ENCODE data around the gene KATNB1.
"Not testable (repeated sequence)": the region's sequence is repeated elsewhere in the genome, so short reads cannot be mapped to it uniquely, and the experiment has no call there.

KATNB1 gene

DNA sequence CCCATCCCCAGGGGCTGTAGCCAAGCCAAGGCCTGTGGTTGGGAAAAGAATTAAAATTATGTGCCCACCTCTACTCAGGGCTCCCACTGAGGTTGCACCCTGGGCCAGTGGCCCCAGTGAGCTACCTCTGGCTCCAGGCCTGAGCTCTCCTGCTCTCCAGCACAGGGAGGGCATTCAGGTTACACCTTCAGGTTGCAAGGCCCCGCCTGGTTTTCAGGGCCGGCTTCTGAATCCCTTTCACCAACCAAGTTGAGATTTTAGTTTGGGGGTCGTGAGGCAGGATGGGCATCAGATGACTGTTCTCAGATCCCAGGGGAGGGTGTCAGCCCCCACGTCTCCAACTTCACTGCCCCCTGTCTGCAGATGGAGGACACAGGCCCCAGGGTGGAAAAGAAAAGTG lies 8.0 kb upstream of the KATNB1 start:
- H3K9me3 Mint-ChIP-seq (ENCODE audit: low read depth), result no peaks in the 10 kb centered on the region
- peaks cover under 1% of the 10 kb centered on the region for H3K36me3 Mint-ChIP-seq
- no peak overlapping the region for H3K4me3 Mint-ChIP-seq
- no peaks in the 10 kb centered on the region for H3K4me1 Mint-ChIP-seq (ENCODE audit: low read depth)
- H3K27ac Mint-ChIP-seq, result no peak overlapping the region
- no peaks in the 10 kb centered on the region for H3K27me3 Mint-ChIP-seq

DNA sequence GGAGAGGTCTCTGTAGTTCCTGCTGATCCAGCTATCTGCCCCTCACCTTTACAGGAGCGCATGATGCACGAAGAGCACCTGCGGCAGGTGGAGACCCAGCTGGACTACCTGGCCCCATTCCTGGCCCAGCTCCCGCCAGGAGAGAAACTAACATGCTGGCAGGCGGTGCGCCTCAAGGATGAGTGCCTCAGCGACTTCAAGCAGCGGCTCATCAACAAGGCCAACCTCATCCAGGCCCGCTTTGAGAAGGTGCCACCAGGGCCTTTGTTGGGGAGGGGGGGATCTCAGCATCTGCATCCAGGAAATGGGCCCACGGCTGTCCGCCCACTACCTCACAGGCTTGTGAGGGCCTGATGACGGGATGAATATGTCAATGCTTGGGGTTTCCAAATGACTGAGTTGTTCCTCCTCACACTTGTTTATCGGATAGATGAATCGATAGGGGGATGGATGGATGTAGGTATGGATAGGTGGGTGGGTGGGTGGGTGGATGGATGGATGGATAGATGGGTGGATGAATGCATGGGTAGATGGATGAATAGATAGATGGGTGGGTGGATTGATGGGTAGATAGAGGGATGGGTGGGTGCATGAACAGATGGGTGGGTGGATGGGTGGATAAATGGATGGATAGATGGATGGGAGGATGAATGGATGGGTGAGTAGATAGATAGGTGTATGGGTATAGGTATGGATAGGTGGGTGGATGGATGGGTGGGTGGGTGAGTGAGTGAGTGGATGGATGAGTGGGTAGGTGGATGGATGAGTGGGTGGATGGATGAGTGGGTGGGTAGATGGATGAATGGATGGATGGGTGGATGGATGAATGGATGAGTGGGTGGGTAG lies 7.0 kb upstream of the KATNB1 start:
- peaks cover 4% of the 10 kb centered on the region for H3K36me3 Mint-ChIP-seq
- H3K4me3 Mint-ChIP-seq, result no peak overlapping the region
- H3K27ac Mint-ChIP-seq, result no peak overlapping the region
- H3K9me3 Mint-ChIP-seq (ENCODE audit: low read depth), result no peaks in the 10 kb centered on the region
- H3K27me3 Mint-ChIP-seq, result no peaks in the 10 kb centered on the region
- H3K4me1 Mint-ChIP-seq (ENCODE audit: low read depth), result no peaks in the 10 kb centered on the region

DNA sequence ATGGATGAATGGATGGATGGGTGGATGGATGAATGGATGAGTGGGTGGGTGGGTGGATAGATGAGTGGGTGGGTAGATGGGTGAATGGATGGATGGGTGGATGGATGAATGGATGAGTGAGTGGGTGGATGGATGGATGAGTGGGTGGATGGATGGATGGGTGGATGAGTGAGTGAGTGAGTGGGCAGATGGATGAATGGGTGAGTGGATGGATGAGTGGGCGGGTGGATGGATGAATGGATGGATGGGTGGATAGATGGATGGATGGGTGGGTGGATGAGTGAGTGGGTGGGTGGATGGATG lies 6.4 kb upstream of the KATNB1 start:
- Mint-ChIP-seq H3K9me3 (ENCODE audit: low read depth) (no peaks in the 10 kb centered on the region), H3K4me3 (no peak overlapping the region), H3K27ac (no peak overlapping the region), H3K27me3 (no peaks in the 10 kb centered on the region), H3K36me3 (peaks cover 4% of the 10 kb centered on the region), H3K4me1 (ENCODE audit: low read depth) (no peaks in the 10 kb centered on the region)

DNA sequence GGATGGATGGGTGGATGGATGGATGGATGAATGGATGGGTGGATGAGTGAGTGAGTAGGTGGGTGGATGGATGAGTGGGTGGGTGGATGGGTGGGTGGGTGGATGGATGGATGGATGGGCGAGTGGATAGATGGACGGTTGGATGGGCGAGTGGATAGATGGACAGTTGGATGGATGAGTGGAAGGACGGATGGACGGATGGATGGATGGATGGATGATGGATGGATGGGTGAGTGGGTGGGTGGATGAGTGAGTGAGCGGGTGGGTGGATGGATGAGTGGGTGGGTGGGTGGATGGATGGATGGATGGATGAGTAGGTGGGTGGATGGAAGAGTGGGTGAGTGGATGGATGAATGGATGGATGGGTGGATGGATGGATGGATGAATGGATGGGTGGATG lies 5.7 kb upstream of the KATNB1 start:
- H3K4me3 Mint-ChIP-seq; H3K27me3 Mint-ChIP-seq; H3K4me1 Mint-ChIP-seq (ENCODE audit: low read depth); H3K36me3 Mint-ChIP-seq; H3K27ac Mint-ChIP-seq; H3K9me3 Mint-ChIP-seq (ENCODE audit: low read depth): not testable (repeated sequence)

DNA sequence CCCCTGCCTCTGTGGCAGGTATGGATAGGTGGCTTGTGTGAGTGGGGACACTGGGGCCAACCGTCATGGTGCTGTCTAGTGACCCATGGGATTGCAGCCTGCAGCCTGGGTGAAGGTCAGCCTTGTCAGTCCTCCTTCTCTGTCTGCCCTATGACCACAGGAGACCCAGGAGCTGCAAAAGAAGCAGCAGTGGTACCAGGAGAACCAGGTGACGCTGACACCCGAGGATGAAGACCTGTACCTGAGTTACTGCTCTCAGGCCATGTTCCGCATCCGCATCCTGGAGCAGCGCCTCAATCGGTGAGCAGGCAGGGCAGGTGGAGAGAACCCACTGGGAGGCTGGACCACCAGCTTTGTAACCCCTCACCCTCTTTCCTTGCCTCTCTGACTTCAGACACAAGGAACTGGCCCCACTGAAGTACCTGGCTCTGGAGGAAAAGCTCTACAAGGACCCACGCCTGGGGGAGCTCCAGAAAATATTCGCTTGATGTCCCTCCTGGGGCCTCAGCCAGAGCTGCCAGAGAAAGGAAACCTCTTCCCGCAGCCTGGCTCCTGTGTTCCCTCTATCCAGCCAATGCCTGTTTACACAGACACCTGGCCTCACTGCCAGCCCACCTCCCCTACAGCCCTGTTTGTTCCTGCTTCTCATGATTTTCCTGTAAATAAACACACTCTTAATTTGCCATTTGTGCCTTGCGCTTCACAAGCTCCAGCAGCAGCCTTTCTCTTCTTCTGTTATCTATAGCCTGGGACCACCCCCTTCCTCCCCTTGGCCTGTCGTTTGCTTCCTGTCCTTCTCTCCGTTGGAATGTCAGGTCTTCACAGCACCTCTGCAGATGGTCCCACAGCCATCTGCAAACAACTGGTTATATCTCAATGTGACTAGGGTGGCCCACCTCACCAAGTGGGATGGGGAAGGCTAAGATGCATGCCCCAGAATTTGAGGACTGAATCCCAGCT lies 4.5 kb upstream of the KATNB1 start:
- Mint-ChIP-seq H3K27me3 (no peaks in the 10 kb centered on the region), H3K4me1 (ENCODE audit: low read depth) (peaks cover 5% of the 10 kb centered on the region), H3K36me3 (peaks cover 4% of the 10 kb centered on the region), H3K27ac (no peak overlapping the region), H3K9me3 (ENCODE audit: low read depth) (no peaks in the 10 kb centered on the region), H3K4me3 (no peak overlapping the region)

DNA sequence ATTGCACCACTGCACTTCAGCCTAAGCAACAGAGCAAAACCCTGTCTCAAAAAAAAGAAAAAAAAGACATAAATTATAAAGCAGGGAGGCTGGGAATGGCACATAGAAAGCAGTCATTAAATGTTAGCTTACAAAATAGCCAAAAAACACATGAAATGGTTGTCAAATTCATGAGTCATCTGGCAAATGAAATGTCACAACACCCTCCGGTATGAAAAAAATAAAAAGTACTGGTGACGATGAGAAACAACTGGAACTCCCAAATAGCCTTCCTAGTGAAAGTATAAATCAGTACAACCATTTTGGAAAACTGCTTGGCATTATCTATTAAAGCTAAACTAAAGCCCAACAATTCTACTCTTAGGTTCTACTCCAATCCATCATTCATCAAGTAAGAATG lies 3.5 kb upstream of the KATNB1 start:
- peaks cover 4% of the 10 kb centered on the region for H3K36me3 Mint-ChIP-seq
- H3K4me3 Mint-ChIP-seq, result no peak overlapping the region
- H3K9me3 Mint-ChIP-seq (ENCODE audit: low read depth), result no peaks in the 10 kb centered on the region
- peaks cover 13% of the 10 kb centered on the region for H3K4me1 Mint-ChIP-seq (ENCODE audit: low read depth)
- H3K27me3 Mint-ChIP-seq, result no peaks in the 10 kb centered on the region
- no peak overlapping the region for H3K27ac Mint-ChIP-seq

DNA sequence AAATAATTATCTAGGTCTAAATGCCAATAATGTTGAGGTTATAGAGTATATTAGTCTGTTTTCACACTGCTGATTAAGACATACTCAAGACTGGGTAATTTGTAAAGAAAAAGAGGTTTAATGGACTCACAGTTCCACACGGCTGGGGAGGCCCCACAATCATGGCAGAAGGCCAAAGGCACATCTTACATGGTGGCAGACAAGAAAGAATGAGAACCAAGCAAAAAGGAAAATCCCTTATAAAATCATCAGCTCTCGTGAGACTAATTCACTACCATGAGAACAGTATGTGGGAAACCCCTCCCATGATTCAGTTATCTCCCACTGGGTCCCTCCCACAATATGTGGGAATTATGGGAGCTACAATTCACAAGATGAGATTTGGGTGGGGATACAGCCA lies 2.9 kb upstream of the KATNB1 start:
- Mint-ChIP-seq H3K4me3 (no peak overlapping the region), H3K36me3 (peaks cover 4% of the 10 kb centered on the region), H3K27me3 (no peaks in the 10 kb centered on the region), H3K9me3 (ENCODE audit: low read depth) (no peaks in the 10 kb centered on the region), H3K27ac (peak overlapping the region; percentile 61), H3K4me1 (ENCODE audit: low read depth) (peaks cover 20% of the 10 kb centered on the region)

DNA sequence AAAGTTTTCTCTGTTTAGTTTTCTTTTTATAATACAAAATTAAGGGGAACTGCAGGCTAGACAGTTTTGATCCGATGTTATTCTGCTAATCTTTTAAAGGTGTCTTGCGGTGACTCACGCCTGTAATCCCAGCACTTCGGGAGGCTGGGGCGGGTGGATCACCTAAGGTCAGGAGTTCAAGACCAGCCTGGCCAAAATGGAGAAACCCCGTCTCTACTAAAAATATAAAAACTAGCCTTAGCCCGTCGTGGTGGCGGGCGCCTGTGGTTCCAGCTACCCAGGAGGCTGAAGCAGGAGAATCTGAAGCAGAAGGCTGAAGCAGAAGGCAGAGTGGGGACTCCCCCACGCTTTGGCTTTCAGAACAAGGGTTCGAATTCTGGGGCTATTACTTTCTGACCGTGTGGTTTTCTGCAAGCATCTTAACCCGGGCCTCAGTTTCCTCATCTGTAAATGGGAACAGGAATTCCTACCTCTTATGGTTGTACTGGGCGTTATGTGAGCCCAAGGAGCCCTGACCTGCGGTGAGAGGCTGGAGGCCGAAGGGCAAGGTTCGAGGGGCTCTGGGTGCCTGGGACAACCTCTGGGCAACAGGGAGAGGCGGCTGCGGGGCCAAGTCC lies 1.2 kb upstream of the KATNB1 start:
- H3K4me1 Mint-ChIP-seq (ENCODE audit: low read depth), result peaks cover 24% of the 10 kb centered on the region
- H3K9me3 Mint-ChIP-seq (ENCODE audit: low read depth), result no peaks in the 10 kb centered on the region
- H3K4me3 Mint-ChIP-seq, result peak overlapping the region; percentile 94
- peaks cover 4% of the 10 kb centered on the region for H3K36me3 Mint-ChIP-seq
- peak overlapping the region; percentile 98 for H3K27ac Mint-ChIP-seq
- no peaks in the 10 kb centered on the region for H3K27me3 Mint-ChIP-seq

DNA sequence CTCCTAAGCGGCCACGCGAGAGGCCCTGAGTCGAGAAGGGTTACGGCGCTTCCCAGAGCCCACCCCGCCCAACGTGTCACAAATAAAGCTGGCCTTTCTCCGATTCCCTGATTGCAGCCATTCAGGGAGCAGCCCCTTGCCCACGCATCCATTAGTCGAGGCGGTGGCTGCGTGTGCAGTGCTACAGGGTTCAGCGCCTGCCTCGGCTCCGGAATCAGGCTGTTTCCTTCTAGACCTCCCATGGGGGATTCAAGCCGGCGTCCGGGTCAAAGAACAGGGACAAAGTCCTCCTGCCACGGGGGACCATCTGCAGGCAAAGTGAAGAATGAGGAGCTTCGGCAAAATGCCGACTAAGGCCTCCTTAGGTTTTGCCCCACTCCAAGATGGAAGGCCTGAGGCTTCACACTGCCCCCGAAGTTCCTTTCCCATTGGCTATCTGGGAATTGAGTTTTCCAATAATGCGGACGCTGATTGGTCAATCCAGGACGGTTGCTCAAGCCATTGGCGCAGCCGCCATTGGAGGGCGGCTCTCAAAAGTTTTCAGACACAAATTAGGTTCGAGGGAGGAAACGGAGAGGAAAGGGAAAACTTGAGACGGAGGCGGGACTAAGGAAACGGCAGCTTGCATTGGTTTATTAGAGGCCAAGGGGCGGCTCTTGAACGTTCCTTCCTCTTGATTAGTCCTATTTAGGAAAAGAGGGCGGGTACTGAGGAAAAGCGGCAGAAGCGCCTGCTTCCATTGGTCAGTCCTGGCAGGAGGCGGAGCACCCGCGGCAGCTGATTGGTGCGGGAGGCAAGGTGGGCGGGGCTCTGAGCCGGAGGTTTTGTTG lies 430 bp upstream of the KATNB1 start:
- H3K4me3 Mint-ChIP-seq, result peak overlapping the region; percentile 94
- peak overlapping the region; percentile 98 for H3K27ac Mint-ChIP-seq
- no peaks in the 10 kb centered on the region for H3K9me3 Mint-ChIP-seq (ENCODE audit: low read depth)
- peaks cover 24% of the 10 kb centered on the region for H3K4me1 Mint-ChIP-seq (ENCODE audit: low read depth)
- peaks cover 4% of the 10 kb centered on the region for H3K36me3 Mint-ChIP-seq
- no peaks in the 10 kb centered on the region for H3K27me3 Mint-ChIP-seq

DNA sequence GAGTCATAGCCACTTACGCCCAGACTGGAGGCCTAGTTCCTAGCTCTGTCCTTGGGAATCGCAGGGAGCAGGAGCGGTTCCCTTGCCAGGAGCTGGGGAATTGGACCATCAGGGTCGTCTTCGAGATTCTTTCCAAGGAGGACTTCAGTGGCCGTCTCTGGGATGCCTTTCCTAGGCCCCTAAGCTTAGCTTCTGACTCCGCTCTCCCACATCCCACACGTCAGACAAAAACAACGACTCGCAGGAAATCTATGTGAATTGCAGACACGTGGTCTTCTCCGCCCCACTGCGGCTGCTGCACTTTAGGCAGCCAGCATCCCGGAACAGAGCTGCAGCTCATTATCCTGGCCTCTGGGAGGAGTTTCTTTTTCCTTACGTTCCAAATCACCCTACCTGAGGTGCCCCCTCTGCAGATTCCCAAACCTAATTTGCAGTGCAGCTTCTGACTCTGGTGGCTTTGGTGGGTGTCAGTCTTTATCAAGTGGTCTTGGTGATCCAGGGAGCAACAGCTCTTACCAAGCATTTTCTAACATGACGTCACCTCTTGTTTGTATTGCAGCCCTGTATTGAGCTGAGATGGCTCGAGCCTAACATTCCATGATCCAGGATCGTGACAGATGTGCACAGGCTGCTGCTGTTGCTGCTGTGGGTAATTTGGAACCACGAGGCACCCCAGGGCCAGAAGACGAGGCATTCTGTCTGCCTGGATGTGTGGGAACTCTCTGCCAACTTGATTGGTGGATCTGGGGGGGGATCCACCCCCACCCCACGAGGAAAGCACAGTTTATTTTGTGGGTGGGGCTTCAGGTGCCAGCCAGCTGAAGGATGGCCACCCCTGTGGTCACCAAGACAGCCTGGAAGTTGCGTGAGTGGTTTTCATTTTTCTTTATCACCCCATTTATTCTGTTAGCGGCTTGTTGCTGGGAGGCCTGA lies 1.1 kb downstream of the KATNB1 start:
- peaks cover 24% of the 10 kb centered on the region for H3K4me1 Mint-ChIP-seq (ENCODE audit: low read depth)
- no peaks in the 10 kb centered on the region for H3K9me3 Mint-ChIP-seq (ENCODE audit: low read depth)
- peaks cover 4% of the 10 kb centered on the region for H3K36me3 Mint-ChIP-seq
- no peaks in the 10 kb centered on the region for H3K27me3 Mint-ChIP-seq
- peak overlapping the region; percentile 94 for H3K4me3 Mint-ChIP-seq
- H3K27ac Mint-ChIP-seq, result peak overlapping the region; percentile 98

DNA sequence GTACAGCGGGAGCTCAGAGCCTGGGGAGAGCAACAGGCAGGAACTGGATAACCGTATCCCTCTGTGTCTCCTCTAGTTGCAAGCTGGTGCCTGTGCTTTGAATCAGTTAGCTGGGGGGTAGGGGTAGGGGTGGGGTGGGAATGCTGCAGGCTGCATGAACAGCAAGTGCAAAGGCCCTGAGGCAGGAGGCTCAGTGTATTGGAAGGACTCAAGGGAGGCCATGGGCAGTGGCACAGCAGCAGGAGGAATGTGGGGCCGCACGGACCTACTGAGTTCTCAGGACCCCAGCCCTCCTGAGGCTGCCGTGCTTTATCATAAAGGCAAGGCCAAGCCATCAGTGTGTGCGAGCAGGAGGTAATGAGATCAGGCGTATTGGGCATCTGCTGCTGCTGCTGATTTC lies 3.3 kb downstream of the KATNB1 start:
- Mint-ChIP-seq H3K4me3 (no peak overlapping the region), H3K36me3 (no peaks in the 10 kb centered on the region), H3K27ac (no peak overlapping the region), H3K9me3 (ENCODE audit: low read depth) (no peaks in the 10 kb centered on the region), H3K27me3 (no peaks in the 10 kb centered on the region), H3K4me1 (ENCODE audit: low read depth) (peaks cover 24% of the 10 kb centered on the region)

DNA sequence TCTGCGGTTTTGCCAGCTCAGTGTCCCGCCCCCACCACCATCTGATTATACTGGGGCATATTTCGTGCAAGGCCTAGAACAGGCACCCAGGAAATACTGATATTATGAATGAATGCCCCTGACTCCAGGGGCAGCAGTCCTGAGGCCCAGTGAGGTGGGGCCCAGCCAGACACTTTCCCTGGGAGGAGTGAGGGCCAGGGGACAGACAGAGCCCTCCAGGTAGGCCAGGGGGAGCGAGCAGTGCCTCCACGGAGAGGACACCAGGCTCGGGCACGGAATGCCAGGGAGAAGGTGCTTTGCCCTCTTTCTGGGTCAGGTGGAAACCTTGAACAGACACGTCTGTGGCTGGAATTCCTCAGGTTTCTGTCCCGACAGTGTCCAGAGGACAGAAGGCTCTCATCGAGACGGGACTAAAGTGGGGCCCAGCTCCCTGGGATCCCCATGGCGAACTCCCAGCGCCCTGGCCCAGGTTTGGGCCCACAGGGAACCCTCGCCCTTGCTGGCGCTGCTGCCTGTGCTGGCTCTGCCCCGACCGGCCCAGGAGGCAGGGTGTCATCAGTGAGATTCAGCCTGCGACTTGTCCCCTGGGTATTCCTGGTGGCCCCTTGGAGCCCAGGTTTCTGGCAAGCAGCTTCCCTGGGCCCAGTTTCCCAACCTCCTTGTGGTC lies 4.3 kb downstream of the KATNB1 start:
- no peaks in the 10 kb centered on the region for H3K27me3 Mint-ChIP-seq
- no peak overlapping the region for H3K4me3 Mint-ChIP-seq
- no peaks in the 10 kb centered on the region for H3K9me3 Mint-ChIP-seq (ENCODE audit: low read depth)
- no peaks in the 10 kb centered on the region for H3K36me3 Mint-ChIP-seq
- no peak overlapping the region for H3K27ac Mint-ChIP-seq
- H3K4me1 Mint-ChIP-seq (ENCODE audit: low read depth), result peaks cover 24% of the 10 kb centered on the region

DNA sequence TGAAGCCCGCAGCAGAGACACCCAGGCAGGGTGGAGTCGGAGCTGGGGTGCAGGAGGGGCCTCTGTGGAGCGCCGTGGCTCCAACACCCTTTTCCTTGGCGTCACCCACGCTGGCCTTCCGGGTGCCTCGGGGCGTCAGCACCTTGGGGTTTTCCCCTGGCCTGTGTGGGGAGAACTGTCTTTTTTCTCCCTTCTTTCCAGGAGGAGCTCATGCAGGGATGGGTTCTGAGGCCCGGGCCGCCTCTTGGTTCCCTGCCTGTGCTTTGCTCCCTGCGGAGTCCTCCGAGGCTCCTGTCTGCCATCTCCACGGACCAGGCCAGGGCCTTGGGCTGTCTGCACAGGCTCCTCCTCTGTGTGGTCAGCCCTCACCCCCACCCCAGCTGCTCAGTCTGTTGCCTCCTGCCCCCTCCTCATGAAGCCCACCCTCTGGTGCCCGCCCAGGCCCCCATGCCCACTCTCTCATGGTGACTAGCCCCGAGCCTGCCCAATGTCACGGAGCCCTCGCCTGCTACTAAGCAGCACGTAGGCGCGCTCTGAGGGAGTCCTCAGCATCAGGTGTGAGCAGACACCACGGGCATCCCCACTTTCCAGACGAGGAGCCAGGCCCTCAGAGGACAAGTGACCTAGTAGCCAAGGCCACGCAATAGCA lies 5.0 kb downstream of the KATNB1 start:
- Mint-ChIP-seq H3K36me3 (no peaks in the 10 kb centered on the region), H3K27me3 (no peaks in the 10 kb centered on the region), H3K4me3 (no peak overlapping the region), H3K4me1 (ENCODE audit: low read depth) (peaks cover 21% of the 10 kb centered on the region), H3K9me3 (ENCODE audit: low read depth) (no peaks in the 10 kb centered on the region), H3K27ac (no peak overlapping the region)

All from activated naive CD8-positive, alpha-beta T cell (primary cell).